ENCODE measurements around the gene PRDX3.

The PRDX3 gene

DNA sequence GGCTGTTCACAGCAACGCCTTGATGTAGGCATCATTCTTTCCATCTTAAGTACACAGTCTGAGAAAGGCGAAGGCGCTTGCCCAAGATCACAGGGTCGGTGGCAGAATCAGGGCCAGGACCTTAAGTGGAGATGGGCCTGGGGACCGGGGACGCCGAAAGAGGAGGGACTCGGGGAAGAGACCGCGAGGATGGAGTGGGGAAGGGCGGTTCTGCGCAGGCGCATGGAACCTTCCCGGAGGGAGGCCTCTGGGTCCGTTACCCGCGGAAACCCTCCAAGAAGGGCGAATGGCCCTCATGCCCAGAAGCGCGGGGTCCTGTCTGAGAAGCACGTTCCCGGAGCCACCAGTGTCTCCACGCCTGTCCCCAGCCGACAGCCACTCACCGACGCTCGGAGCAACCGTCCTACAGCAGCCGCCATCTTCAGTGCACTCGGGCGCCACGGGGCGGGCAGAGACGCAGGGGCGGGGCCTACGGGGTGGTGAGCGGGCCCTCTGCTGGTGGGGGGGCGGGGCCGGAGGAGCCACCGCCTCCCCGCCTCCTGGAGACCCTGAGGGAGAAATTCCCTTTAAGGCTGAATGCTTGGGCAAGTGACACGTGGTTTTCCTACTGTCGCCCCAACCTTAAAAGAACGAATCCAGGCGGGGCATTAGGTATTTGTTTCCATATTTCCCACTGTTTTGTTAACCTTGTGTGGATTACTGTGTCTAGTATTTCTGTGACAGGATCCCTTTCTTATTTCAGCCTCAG, at the start of gene PRDX3:
Gene PRDX3 (minus strand): TSS at position 441 of the 748 bp plus-strand sequence. CDS start 22 bp downstream, at position 419.
- peak; percentile 86 for DNase-seq (ENCODE audit: low read depth)

DNA sequence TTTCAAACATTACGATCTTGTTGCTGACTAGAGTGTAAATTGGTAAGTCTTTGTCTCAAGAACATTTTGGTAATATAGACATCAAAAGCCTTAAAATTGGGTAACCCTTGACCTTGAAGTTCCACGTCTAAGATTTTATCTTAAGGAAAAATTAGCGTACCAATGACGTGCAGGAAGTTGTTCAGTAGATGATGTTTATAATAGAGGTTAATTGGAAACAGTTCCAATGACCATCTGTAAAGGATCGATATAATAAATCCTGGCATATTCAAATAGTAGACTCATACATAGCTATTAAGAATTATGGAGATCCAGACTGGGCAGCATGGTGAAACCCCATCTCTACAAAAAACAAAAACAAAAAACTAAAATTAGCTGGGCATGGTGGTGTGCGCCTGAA, 49.2 kb upstream of the PRDX3 start:
- DNase-seq (ENCODE audit: low read depth) = no peak

DNA sequence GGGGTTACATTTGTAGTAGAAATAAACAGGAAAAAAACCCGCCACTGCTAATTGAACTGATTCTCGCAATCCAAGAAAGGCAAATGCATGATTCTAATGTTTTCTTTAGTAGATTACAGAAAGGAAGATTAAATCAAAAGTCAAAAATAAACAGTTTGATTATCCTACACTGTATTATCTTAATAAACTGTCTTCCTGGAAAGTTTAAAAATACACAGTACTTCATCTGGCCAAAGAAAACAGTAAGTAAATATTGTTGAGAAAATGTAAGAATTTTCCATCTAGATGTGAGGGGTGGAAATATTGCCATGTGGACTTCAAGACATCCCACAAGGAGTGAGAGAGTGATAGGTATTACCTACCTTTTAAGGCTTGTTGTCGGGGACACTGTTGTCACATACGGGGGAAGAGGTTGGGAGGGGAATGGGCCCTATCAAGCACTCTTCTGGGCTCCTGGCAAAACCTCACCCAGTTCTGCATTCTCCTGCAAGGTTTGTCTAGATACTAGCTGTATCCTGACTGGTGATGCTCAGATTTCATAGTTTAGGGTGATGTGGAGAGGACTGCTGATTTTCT, 46.6 kb upstream of the PRDX3 start:
- no peak for DNase-seq (ENCODE audit: low read depth)

DNA sequence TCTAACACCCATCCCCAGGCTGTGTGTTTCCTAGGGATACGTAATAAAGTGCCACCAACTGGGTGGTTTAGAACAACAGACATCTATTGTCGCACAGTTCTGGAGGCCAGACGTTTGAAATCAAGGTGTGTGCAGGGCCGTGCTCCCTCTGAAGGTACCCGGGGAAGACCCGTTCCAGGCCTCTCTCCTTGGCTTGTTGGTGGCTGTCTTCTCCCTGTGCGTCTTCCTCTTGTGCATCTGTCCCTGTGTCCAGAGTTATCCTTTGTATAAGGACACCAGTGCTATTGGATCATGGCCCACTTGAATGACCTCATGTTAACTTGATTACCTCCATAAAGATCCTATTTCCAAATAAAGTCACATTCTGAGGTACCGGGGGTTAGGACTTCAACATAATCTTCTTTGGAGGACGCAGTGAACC, 44.4 kb upstream of the PRDX3 start:
- DNase-seq (ENCODE audit: low read depth) = no peak

DNA sequence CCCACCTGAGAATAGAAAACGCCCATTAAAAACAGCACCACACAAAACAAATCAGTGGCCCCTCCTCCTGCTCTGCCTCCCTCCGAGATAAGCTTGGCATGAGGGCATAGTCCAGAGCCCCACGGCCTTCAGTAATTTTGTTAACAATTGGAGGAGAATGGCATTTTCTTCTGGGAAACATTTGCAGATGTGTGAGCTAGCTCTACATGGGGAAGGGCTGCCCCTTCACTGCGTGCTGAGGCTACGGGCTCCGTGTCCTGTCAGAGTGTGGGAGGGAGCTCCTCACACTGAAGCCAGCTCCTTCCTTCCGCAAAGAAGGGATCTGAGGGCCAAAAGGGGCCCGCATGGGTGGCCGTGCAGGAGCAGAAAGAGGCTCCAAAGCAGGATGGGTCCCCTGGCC, 43.9 kb upstream of the PRDX3 start:
- DNase-seq (ENCODE audit: low read depth) = no peak

DNA sequence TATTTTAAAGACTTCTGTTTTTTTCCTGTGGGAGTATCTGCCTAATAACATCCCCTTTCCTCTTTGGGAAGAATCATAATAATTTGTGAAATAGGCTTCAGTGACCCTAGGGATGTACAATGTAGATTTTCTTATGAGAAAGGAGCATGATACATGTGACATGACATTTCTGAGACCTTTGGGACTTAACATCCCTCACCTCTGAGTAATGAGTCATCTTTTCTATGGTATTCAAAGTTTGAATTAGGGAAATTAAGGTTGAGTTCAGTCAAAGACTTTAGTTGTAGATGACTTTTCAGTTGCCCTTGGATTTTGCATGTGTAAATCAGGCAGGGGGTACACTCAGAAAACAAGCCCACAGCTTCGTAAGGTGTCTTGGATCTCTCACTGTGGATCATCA, 43.1 kb upstream of the PRDX3 start:
- DNase-seq (ENCODE audit: low read depth) = no peak

DNA sequence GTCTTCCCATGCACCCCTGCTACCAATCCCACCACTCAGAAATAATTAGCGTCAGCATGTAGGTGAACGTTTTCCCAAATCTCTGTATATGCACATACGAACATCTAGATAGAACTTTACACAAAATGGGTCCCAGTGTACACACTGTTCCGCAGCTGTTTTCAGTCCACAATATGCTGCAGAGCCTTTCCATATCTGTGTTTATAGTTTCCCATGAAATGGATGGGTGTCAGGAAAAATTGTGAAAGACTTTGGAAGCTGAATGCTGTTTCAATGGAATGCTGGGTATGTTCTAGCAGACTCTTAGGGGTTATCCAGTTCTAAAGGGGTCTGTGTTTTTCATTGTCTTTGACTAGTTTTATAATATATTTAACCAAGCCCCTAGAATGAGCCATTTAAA, 42.6 kb upstream of the PRDX3 start:
- no peak for DNase-seq (ENCODE audit: low read depth)

DNA sequence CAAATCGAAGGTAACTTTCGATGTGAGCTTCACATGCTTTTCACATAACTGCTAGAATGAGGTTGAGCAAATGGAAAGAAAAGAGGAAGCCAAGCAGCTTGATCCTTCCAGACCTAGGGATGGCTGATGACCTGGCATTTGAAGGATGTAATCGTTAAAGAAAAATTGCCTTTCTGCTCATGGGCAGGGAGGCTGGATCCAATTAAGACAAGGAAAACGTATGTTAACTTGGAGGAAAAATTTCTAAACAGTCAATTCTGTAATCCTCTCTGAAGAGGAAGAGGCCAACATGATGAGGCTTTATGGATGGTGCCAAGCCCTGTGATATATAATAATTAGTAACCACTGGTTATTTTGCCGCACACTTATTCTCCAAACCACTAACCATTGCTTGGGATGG, 41.3 kb upstream of the PRDX3 start:
- DNase-seq (ENCODE audit: low read depth) = no peak

DNA sequence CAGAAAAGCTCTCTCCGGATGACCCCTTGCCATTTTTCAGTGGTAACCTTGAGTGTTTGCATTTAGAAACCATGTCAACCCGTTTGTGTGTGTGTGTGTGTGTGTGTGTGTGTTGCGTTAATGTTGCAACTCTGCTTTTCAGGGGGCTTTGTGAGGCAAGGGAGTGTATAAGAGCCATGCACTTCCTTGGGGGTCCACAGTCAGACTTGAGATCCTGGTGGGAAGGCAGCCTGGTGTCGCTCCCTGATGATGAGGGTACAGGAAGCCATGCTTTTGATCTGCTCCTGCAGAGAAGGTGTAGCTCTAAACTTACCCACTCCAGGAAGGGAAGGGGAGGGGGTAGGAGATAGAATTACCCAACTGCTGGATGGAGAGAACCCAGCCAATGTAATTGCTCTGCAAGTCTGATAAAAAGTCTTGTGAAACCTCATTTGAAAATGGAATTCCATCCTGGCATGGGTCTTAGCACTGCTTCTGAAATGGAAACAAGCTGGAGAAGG, 39.4 kb upstream of the PRDX3 start:
- DNase-seq (ENCODE audit: low read depth) = no peak

DNA sequence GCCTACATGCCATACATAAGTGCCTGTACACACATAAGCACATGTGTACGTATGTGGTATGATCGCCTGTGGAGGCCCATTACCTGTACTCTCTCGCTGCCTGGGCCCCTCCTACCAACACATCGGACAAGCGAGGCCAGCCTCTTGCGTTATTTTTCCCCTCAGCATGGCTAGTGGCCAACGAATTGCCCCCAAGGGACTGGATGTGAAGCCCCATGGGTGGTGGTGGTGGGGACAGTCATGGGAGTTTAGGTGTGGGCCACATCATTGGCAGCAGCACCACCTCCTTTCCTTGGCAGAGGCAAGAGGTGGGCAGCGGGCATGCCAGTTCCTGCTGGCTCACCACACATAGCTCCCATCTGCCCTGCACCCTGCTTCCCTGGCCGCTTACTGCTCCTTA, 38.8 kb upstream of the PRDX3 start:
- DNase-seq (ENCODE audit: low read depth) = no peak

DNA sequence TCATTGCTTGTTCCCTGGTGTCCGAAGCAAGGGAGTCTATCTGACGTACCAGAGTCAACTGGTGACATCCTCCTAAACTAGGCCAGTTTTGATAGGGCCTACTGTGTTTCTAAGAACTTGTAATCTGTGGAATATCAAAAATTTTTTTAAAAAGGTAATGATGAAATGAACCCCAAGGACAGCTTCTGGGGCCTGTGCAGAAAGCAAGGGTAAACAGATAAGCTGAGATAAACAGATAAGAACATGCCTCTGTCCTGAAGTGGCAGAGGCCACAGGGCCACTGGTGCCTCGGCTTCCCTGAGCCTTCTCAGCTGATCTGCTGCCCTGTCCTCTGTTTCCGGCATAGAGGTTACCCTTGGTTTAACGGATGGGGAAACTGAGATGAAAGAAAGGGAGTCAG, 37.5 kb upstream of the PRDX3 start:
- no peak for DNase-seq (ENCODE audit: low read depth)

DNA sequence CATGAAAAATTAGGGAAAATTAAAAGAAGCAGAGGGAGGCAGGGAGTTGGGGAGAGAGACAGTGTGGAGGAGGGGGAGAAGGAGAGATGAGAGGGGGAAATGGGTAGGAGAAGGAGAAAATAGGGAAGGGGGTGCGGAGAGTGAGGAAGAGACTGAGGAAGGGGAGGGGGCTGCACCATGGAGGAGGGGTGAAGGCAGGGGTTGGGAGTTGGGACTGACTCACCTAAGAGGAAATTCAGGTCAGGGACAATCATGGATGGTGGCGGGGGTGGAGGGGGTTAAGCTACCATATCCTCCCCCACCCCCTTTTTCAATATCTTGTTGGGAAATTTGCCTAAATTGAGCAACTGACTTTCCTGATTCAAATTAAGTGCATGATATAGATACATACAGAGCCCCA, 36.8 kb upstream of the PRDX3 start:
- no peak for DNase-seq (ENCODE audit: low read depth)

DNA sequence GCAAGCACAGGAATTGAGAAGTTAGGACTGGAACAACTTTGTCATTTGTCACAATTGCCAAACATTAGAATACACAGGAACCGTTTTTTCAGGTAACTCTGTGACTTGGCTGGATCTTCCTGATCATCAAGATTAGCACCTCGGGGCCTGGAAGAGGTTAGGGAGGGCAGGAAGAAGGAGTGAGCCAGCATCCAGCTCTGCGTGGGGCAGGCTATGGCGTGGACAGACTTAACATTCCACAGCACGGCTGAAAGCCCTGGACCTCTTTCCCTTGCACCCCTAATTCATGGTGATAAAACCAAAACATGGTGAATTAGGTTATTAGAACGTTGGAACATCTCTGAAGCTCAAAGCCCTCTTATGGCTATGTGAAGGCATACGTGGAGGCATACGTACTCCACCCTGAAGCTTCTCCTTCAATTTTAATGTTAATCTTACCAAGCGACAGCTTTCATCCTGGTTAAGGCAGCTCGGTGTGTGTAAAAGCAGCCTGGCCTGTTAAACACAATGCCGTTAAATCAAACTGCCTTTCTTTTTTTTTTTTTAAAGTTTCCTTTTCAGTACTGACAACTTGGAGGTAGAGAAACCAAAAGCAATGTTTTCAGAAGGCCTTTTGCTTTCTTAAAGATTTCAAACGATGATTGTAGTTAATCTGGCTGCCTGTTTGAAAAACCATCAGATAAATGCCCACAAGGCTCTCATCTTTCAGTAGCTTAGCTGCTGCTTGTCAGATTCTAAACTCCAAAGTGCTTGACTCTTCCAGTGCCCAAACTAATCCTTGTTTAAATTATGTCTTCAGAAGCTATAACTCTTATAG, 33.2 kb upstream of the PRDX3 start:
- DNase-seq (ENCODE audit: low read depth) = no peak

DNA sequence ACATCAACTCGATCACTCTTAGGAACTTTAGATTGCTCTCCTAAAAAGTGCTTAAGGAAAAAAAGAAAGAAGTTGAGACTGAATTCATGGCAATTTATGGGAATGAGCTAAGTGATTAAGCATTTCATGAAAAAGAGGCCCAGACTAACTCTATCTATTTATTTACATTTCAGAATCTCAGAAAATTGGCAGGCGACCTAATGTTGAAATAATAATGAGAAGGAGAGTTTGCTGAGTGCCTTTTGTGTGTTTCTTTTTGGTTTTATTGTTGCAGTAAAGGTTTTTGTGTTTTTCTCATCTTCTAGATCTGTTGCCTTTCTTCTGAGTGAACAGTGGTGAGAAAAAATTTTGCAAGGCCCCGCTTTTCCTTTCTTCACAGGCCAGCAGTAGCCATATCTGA, 32.6 kb upstream of the PRDX3 start:
- no peak for DNase-seq (ENCODE audit: low read depth)

DNA sequence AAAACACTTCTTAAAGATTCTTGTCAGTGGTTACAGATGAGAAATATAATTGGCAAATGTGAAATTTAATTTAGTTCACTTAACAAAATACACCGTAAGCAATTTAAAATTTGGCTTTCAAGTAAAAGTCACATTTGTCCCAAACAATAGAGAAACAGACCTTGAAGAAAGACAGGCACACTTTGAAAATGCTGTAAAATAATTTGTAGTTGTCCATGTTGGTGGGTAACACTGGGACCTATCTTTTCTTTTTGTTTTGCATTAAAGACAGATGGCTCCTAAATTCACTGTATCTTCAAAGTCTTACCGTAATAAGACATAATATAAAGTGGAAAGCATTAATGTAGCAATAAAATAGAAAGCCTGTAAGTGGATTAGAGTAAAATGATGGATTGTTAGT, 32.0 kb upstream of the PRDX3 start:
- DNase-seq (ENCODE audit: low read depth) = no peak

DNA sequence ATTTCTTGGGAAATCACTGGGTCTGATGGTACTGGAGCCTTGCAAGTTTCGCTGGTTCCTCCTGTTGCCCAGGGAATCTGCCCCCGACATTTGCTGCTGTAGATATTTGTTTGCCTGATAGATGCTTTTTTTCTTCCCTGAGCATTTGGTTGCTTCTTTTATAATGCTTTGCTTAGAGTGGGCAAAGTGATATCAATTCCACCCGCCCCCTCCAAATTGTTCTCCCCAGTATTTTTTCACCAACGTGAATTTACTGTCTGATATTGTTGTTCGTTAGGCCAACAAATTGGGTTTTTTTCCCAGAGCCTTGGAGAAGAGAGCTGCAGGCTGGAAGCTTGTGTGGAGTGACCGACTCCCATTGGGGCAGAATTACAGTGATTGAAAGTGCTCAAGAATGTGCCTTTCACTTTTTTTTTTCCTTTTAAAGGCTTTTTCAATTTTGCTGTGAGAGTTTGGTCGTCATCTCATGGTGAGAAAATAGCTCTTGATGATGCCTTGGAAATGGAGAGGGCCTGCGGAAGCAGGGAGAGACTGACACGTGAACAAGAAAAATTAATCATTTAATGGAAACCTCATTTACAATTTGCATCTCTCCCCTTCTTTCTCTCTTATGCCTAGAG, 31.2 kb upstream of the PRDX3 start:
- no peak for DNase-seq (ENCODE audit: low read depth)

DNA sequence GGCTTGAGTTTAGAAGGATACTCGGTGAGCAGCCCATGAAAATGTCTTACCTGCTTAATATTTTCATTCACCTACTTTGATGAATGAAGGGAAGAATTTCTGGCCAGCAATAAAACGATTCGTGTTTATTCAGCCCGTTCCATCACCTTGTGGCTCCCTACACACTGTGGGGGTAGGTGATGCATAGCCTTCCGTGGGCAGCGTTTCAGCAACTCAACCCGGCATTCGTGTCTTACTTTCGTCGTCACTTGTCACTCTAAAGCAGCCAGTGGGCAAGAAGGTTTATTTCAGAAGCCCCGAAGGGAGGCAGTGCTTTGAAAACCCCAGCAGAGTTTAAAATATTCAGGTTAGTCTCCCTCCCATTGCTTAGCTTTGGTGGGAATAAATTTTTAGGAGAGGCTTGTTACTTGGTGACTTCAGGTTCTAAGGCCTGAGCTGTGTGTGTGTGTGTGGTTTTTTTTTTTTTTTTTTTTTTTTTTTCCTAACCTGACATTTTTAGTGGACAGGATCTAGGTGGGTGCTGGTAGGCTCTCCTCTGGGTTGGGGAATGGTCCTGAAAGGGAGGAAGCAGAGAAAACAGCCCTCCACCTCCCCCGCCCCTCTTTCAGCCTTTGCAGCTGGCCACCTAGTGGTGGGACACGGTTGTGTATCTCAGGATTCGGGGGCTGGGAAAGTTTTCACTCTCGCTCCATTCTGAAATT, 30.6 kb upstream of the PRDX3 start:
- DNase-seq (ENCODE audit: low read depth) = peak; percentile 40

DNA sequence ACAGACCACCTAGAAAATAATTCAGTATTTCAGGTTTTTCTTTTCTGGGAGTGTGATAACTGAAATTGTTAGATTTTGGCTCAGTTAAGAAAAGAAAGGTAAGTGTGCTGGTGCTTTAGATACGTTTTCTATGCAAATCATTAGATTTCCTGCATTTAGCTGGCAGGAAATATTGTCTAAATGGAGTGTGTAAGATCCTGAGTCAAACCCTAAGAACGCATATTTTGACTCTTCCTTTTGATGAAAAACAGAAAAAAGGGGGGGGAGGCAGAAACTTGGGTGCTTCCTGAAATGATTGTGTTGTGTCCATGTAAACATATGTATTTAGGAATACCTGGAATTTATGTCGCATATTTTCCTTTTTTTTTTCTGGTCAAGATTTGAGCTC, 29.9 kb upstream of the PRDX3 start:
- DNase-seq (ENCODE audit: low read depth) = no peak

DNA sequence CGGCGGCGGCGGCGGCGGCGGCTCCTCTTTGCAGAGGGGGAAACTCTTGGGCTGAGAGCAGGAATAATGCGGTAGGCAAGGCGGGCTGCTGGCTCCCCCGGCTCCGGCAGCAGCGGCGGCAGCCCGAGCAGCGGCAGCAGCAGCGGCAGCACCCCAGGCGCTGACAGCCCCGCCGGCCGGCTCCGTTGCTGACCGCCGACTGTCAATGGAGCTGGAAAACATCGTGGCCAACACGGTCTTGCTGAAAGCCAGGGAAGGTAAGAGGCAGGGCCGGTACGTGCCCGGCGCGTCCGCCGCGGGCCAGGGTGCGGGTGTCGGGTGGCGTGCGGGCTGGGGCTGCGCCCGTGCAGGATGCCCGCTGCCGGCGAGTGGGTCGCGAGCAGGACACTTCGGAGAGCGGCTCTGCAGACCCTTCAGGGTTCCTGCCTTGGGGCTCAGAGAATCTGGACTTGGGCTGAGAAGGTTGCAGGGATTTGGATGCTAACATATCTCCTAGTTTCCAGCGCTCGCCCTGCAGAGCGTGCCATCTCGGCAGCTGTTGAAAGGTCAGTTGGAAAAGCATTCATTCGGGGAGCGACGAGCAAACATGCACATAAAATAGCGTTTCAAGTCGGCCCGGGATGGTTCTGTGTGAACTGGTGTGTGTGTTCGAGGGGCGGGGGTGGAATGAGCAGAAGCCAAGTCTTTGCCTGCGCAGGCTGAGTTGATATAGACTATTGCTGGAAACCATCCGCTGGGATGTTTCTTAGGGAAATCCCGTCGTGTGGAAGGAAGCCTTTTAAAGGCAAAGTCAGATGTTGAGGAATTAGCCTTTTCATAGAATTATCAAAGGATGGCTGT, 29.3 kb upstream of the PRDX3 start:
- no peak for DNase-seq (ENCODE audit: low read depth)

DNA sequence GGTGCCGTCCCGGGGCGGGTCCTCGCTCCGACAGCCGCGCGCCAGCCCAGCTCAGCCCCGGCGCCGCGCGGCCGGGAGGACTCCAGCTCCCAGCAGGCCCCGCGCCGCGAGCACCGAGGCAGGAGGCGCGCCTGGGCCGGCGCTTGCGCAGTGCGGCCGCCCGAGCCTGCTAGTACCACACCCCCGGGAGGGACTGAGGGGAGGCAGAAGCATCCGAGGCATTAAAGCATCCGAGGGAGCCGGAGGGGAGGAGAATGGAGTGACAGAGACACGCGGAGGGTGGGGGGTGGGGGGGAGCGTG, 28.7 kb upstream of the PRDX3 start, which contains the start of gene GRK5:
Gene GRK5 (plus strand): TSS at position 206 of the 301 bp plus-strand sequence. CDS start 347 bp downstream, outside the sequence.
- DNase-seq (ENCODE audit: low read depth) = peak; percentile 97
